A673 (cell line): Measurements from ENCODE around the gene PLOD2. TPM values are rescaled to one million over a fixed set of nuclear protein-coding genes. Genes with fewer than 3 reads are reported as not detected.

Experiments used
- BruUV-seq: library from RNA; stranded (reverse); fragments of 400-500 nt; replicated peaks from 2 replicates; lab custom pipeline; 2021; lab: Mats Ljungman, UMichigan
- CTCF ChIA-PET: fragments of 300-600 bp; sonication (Branson Sonifier 250); formaldehyde crosslinking; loops from one replicate; lab custom pipeline; 2022; ENCODE audit warnings: antibody characterized with exemption; lab: Charles Lee
- POLR2A ChIA-PET: fragments of 300-600 bp; sonication (Branson Sonifier 250); formaldehyde crosslinking; loops from one replicate; lab custom pipeline; 2022; ENCODE audit warnings: antibody characterized with exemption; ENCODE audit not compliant: low non-redundant PET; lab: Charles Lee
- DNase-seq: peaks from one replicate; pipeline ENCODE4 v3.0.0-alpha.2; 2015; ENCODE audit warnings: low spot score
- H3K27ac ChIP-seq: fragments of 200-600 bp; sonication (generic); 2 replicates; pipeline ENCODE4 v1.5.1; 2016; ENCODE audit warnings: mixed run types, low read depth, mild to moderate bottlenecking, mixed read lengths, antibody characterized with exemption, low read length; ENCODE audit not compliant: poor library complexity, severe bottlenecking
- H3K27me3 ChIP-seq: fragments of 200-600 bp; sonication (generic); replicated peaks from 2 replicates; pipeline ENCODE4 v1.6.1; 2017; ENCODE audit warnings: mixed run types, low read depth, mild to moderate bottlenecking, mixed read lengths, antibody characterized with exemption, low read length; ENCODE audit not compliant: insufficient read depth, poor library complexity
- H3K36me3 ChIP-seq: fragments of 200-600 bp; sonication (generic); 2 replicates; pipeline ENCODE4 v1.6.1; 2016; ENCODE audit warnings: mixed run types, mild to moderate bottlenecking, mixed read lengths, antibody characterized with exemption, low read length; ENCODE audit not compliant: insufficient read depth, poor library complexity, severe bottlenecking
- H3K4me1 ChIP-seq: fragments of 200-600 bp; sonication (generic); 2 replicates; pipeline ENCODE4 v1.6.1; 2017; ENCODE audit warnings: mixed run types, mild to moderate bottlenecking, mixed read lengths, antibody characterized with exemption, low read length; ENCODE audit not compliant: insufficient read depth, poor library complexity, severe bottlenecking
- H3K4me3 ChIP-seq: fragments of 200-600 bp; sonication (generic); 2 replicates; pipeline ENCODE4 v1.5.1; 2016; ENCODE audit warnings: low read depth, mixed run types, mild to moderate bottlenecking, mixed read lengths, low read length; ENCODE audit not compliant: poor library complexity, severe bottlenecking
- H3K9me3 ChIP-seq: fragments of 200-600 bp; sonication (generic); 2 replicates; pipeline ENCODE4 v1.6.1; 2016; ENCODE audit warnings: mixed run types, low read depth, mild to moderate bottlenecking, mixed read lengths, antibody characterized with exemption, low read length; ENCODE audit not compliant: poor library complexity, severe bottlenecking
- CTCF ChIP-seq: fragments of 300-800, 200-600 bp; sonication (generic); conservative IDR thresholded peaks from 2 replicates; pipeline ENCODE4 v1.5.1; 2017; ENCODE audit warnings: low read depth, mild to moderate bottlenecking, antibody characterized with exemption, low read length, moderate library complexity, mixed read lengths
- EZH2 ChIP-seq: fragments of 200-600 bp; sonication (generic); IDR thresholded peaks from 2 replicates; pipeline ENCODE4 v1.6.1; 2017; ENCODE audit warnings: borderline replicate concordance, low read depth, mild to moderate bottlenecking, mixed read lengths, antibody characterized with exemption, low read length; ENCODE audit not compliant: poor library complexity, severe bottlenecking
- intact Hi-C: fragments of 100-400 bp; cut with micrococcal nuclease; formaldehyde crosslinking; loops from one replicate; pipeline ENCODE4 v1.10.0; 2022; ENCODE audit not compliant: unreplicated experiment
- total RNA-seq: library from RNA; stranded (reverse); gene quantifications from 2 replicates; pipeline ENCODE4 v1.2.3, GENCODE V29; 2021

Gene PLOD2
- total RNA-seq, 1 experiment from 2014 or later = 34.6 TPM

- Histone ChIP-seq H3K4me1 (no peaks in the 10 kb centered on the region), H3K4me3 (no peak overlapping the region), H3K9me3 (no peaks in the 10 kb centered on the region), H3K36me3 (no peaks in the 10 kb centered on the region), H3K27me3 (no peaks in the 10 kb centered on the region), H3K27ac (no peak overlapping the region)
- BruUV-seq = no TSS peak
- no peak for DNase-seq
- intact Hi-C loops = no loop called here
- ChIA-PET POLR2A (no interaction called here), CTCF (no interaction called here)
- no peak for TF ChIP-seq CTCF
- TF ChIP-seq EZH2 = no peak
Measured at GRCh38 chr3:146200461-146201220, 39.7 kb upstream of the PLOD2 start.

- Histone ChIP-seq H3K9me3 (no peaks in the 10 kb centered on the region), H3K27ac (no peak overlapping the region), H3K36me3 (no peaks in the 10 kb centered on the region), H3K4me1 (no peaks in the 10 kb centered on the region), H3K27me3 (no peaks in the 10 kb centered on the region), H3K4me3 (no peak overlapping the region)
- ChIA-PET POLR2A (no interaction called here), CTCF (no interaction called here)
- TF ChIP-seq CTCF = no peak
- no peak for TF ChIP-seq EZH2
- BruUV-seq = no TSS peak
- intact Hi-C loops = no loop called here
- no peak for DNase-seq
Measured at GRCh38 chr3:146199762-146200161, 38.8 kb upstream of the PLOD2 start.

- no TSS peak for BruUV-seq
- no peaks in the 10 kb centered on the region for H3K36me3 ChIP-seq
- no peaks in the 10 kb centered on the region for H3K27me3 ChIP-seq
- H3K4me1 ChIP-seq = no peaks in the 10 kb centered on the region
- TF ChIP-seq CTCF = no peak
- TF ChIP-seq EZH2 = no peak
- intact Hi-C loops = no loop called here
- H3K4me3 ChIP-seq = no peak overlapping the region
- no peak for DNase-seq
- H3K27ac ChIP-seq = no peak overlapping the region
- ChIA-PET POLR2A (no interaction called here), CTCF (no interaction called here)
- H3K9me3 ChIP-seq = no peaks in the 10 kb centered on the region
Measured at GRCh38 chr3:146196789-146197188, 35.8 kb upstream of the PLOD2 start.
